AG10803 (cell line): ENCODE results near the gene STON1.

Experiments used
- DNase-seq: peaks from one replicate; pipeline ENCODE4 v3.0.0; 2010; ENCODE audit warnings: low read depth
- H3K4me3 ChIP-seq: 2 replicates; pipeline ENCODE4 v1.5.1; 2011; ENCODE audit warnings: mild to moderate bottlenecking, low read length, control low read depth
- CTCF ChIP-seq: conservative IDR thresholded peaks from 2 replicates; pipeline ENCODE4 v1.5.1; 2011; ENCODE audit warnings: mild to moderate bottlenecking, low read length, control low read depth, inconsistent platforms

STON1 gene

GRCh38 chr2:48572816-48573215 lies 42.9 kb downstream of the STON1 start:
- H3K4me3 ChIP-seq, result no peak overlapping the region
- no peak for DNase-seq
- TF ChIP-seq CTCF, result no peak

- no peak for TF ChIP-seq CTCF
- no peak overlapping the region for H3K4me3 ChIP-seq
- no peak for DNase-seq
Measured at GRCh38 chr2:48574353-48575287, 44.7 kb downstream of the STON1 start.

- no peak for DNase-seq
- H3K4me3 ChIP-seq, result no peak overlapping the region
- no peak for TF ChIP-seq CTCF
Measured at GRCh38 chr2:48578313-48578712, 48.4 kb downstream of the STON1 start.

- no peak for DNase-seq
- no peak overlapping the region for H3K4me3 ChIP-seq
- no peak for TF ChIP-seq CTCF
Measured at GRCh38 chr2:48583961-48584360, 54.0 kb downstream of the STON1 start.

GRCh38 chr2:48584551-48584950 lies 54.6 kb downstream of the STON1 start:
- no peak for TF ChIP-seq CTCF
- H3K4me3 ChIP-seq, result no peak overlapping the region
- DNase-seq, result no peak

GRCh38 chr2:48586433-48586832 lies 56.5 kb downstream of the STON1 start:
- DNase-seq, result no peak
- no peak overlapping the region for H3K4me3 ChIP-seq
- TF ChIP-seq CTCF, result no peak

GRCh38 chr2:48587560-48587959 lies 57.6 kb downstream of the STON1 start:
- no peak for DNase-seq
- TF ChIP-seq CTCF, result no peak
- no peak overlapping the region for H3K4me3 ChIP-seq
